ENCODE results near the gene PHKA2. TPM values are rescaled to one million over a fixed set of nuclear protein-coding genes. Genes with fewer than 3 reads are reported as not detected.

Gene PHKA2
- total and polyA plus RNA-seq, 2 of the 4 experiments (the other 2 are of a cell fraction) = 10.0 to 21.5 TPM

- in situ Hi-C loops (cut with MboI; ENCODE audit: low sequenced_read_pairs) = loop anchor here (10.0 kb wide), 1 partner anchor 503 kb away; no protein-coding TSS in a partner anchor
- WGBS, 2 experiments (ENCODE audit: extremely low coverage in 2 of 2, insufficient read length in 1 of 2) = 91% methylated on average over 10 of the region's 15 CpGs; no CpG with 5 or more reads in 1 of the 2 experiments
- Histone ChIP-seq H3K23ac (ENCODE audit: low read depth, low read length) (no peak overlapping the region), H3K4ac (ENCODE audit: low read depth, low read length) (no peak overlapping the region), H3K4me2 (ENCODE audit: low read depth, low read length) (no peak overlapping the region), H2AFZ (replicated peaks; ENCODE audit: low read length, poor library complexity) (no peak overlapping the region), H2BK20ac (ENCODE audit: low read depth, low read length) (no peak overlapping the region), H2BK15ac (ENCODE audit: low read depth, low read length) (no peak overlapping the region), H3K9ac (ENCODE audit: low read depth, low read length) (no peak overlapping the region), H3K36me3 (ENCODE audit: control insufficient read depth, insufficient read depth, low read length) (peaks cover 2% of the 10 kb centered on the region; the same call in 1 of the 2 replicates), H4K91ac (ENCODE audit: insufficient read depth, low read depth, low read length) (no peak overlapping the region), H3K56ac (ENCODE audit: extremely low read depth, insufficient read depth, low read length) (no peak overlapping the region), H4K8ac (ENCODE audit: low read depth in 2 of 2, low read length in 2 of 2) (no peak overlapping the region), H3K9me3 (ENCODE audit: control insufficient read depth, insufficient read depth, low read length) (no peaks in the 10 kb centered on the region), H3K27me3 (ENCODE audit: control insufficient read depth, insufficient read depth, low read length) (no peaks in the 10 kb centered on the region), H3K18ac (ENCODE audit: low read depth, low read length) (no peak overlapping the region), H2BK5ac (ENCODE audit: low read depth, low read length, poor library complexity, severe bottlenecking) (no peak overlapping the region), H2BK120ac (ENCODE audit: low read depth, low read length) (no peak overlapping the region), H4K5ac (ENCODE audit: low read depth, low read length) (no peak overlapping the region), H2AK5ac (ENCODE audit: low read depth, low read length) (no peak overlapping the region), H3K4me1 (ENCODE audit: control insufficient read depth, insufficient read depth, low read length) (no peaks in the 10 kb centered on the region), H3K9me1 (ENCODE audit: insufficient read depth, low read length) (no peaks in the 10 kb centered on the region), H3K4me3 (ENCODE audit: insufficient read depth, low read depth, low read length) (no peak overlapping the region), H3K27ac (ENCODE audit: insufficient read depth, low read length) (no peak overlapping the region), H2AK9ac (replicated peaks; ENCODE audit: low read depth, low read length, poor library complexity) (no peak overlapping the region), H3K79me1 (ENCODE audit: low read depth in 1 of 2, low read length in 2 of 2) (no peaks in the 10 kb centered on the region), H4K20me1 (ENCODE audit: insufficient read depth, low read length) (no peaks in the 10 kb centered on the region), H3K14ac (replicated peaks; ENCODE audit: low read depth, low read length) (no peak overlapping the region)
- no peak for DNase-seq
- no peak for TF ChIP-seq ELK1 (IDR thresholded peaks at IDR 0.05; ENCODE audit: borderline replicate concordance, low read depth, low read length)
- no peak for ATAC-seq (ENCODE audit: low read depth)
- CTCF ChIA-PET = no interaction called here
- dilution Hi-C loops (cut with HindIII; ENCODE audit: low sequenced_read_pairs, unreplicated experiment) = no loop called here
- BruUV-seq (replicated peaks) = no TSS peak
- intact Hi-C loops (cut with micrococcal nuclease) = no loop called here
- POLR2A ChIA-PET (ENCODE audit: unreplicated experiment) = no interaction called here
Measured at GRCh38 chrX:18897611-18898010, 86.3 kb downstream of the PHKA2 start.
